Tibial artery (tissue), 4 donors: ENCODE measurements around the gene TMEM9.

Experiments used
- DNase-seq, 2 donors: peaks; one replicate each; pipeline ENCODE4 v3.0.0-alpha.2; 2019
- H3K27ac ChIP-seq, 2 donors: fragments of 200-600 bp; sonication (generic) in 1 of 2; 1 replicate in 1 of 2; 2 replicates in 1 of 2; pipeline ENCODE4 v1.5.1; 2018 to 2019; ENCODE audit warnings: mild to moderate bottlenecking in 1 of 2
- H3K27me3 ChIP-seq, 2 donors: fragments of 200-600 bp; sonication (generic) in 1 of 2; one replicate each; pipeline versions ENCODE4 v1.5.1 to v1.6.0; 2016 to 2019
- H3K36me3 ChIP-seq, 3 donors: fragments of 200-600 bp; sonication (generic) in 2 of 3; one replicate each; pipeline ENCODE4 v1.5.1; 2016 to 2019; ENCODE audit warnings: mild to moderate bottlenecking in 2 of 3
- H3K4me1 ChIP-seq, 4 donors: fragments of 200-600 bp; sonication (generic) in 2 of 4; 1 replicate in 3 of 4; 2 replicates in 1 of 4; pipeline ENCODE4 v1.5.1; 2016 to 2019
- H3K4me3 ChIP-seq, 2 donors: fragments of 200-600 bp; sonication (generic) in 1 of 2; 1 replicate in 1 of 2; 2 replicates in 1 of 2; pipeline ENCODE4 v1.5.1; 2018 to 2019; ENCODE audit warnings: mild to moderate bottlenecking in 2 of 2
- H3K9me3 ChIP-seq, 3 donors: fragments of 200-600 bp; sonication (generic) in 1 of 3; one replicate each; pipeline ENCODE4 v1.5.1; 2016 to 2019
- intact Hi-C: fragments of 100-400 bp; cut with DNase I; formaldehyde crosslinking; loops from one replicate; pipeline ENCODE4 v1.15.0; 2023; ENCODE audit warnings: low total_unique reads
- TF ChIP-seq, protein P1 (sequence below), 2 experiments: fragments of 200-600 bp in 1 of 2; fragments of 450-650 bp in 1 of 2; IDR thresholded peaks; one replicate each; pipeline ENCODE4 v1.5.1; 2017 to 2019; ENCODE audit warnings: antibody characterized with exemption in 2 of 2, mild to moderate bottlenecking in 1 of 2, moderate library complexity in 1 of 2

The TMEM9 gene

GRCh38 chr1:201149400-201149799 lies 4.9 kb downstream of the TMEM9 start:
- Histone ChIP-seq H3K36me3 (peaks cover 23 to 71% (median 65%) of the 10 kb centered on the region in 3 donors), H3K4me1 (peaks cover 0 to 18% (median 14%) of the 10 kb centered on the region in 4 donors), H3K27me3 (no peaks in the 10 kb centered on the region), H3K9me3 (no peaks in the 10 kb centered on the region), H3K4me3 (no peak overlapping the region), H3K27ac (no peak overlapping the region)
- TF ChIP-seq, protein P1, sequence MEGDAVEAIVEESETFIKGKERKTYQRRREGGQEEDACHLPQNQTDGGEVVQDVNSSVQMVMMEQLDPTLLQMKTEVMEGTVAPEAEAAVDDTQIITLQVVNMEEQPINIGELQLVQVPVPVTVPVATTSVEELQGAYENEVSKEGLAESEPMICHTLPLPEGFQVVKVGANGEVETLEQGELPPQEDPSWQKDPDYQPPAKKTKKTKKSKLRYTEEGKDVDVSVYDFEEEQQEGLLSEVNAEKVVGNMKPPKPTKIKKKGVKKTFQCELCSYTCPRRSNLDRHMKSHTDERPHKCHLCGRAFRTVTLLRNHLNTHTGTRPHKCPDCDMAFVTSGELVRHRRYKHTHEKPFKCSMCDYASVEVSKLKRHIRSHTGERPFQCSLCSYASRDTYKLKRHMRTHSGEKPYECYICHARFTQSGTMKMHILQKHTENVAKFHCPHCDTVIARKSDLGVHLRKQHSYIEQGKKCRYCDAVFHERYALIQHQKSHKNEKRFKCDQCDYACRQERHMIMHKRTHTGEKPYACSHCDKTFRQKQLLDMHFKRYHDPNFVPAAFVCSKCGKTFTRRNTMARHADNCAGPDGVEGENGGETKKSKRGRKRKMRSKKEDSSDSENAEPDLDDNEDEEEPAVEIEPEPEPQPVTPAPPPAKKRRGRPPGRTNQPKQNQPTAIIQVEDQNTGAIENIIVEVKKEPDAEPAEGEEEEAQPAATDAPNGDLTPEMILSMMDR (IDR thresholded peaks at IDR 0.05), result no peak
- intact Hi-C loops, result no loop called here
- no peak for DNase-seq

- Histone ChIP-seq H3K27ac (no peak overlapping the region), H3K4me3 (no peak overlapping the region), H3K9me3 (no peaks in the 10 kb centered on the region), H3K4me1 (peaks cover 0 to 17% (median 10%) of the 10 kb centered on the region in 4 donors), H3K27me3 (no peaks in the 10 kb centered on the region), H3K36me3 (peaks cover 31 to 89% (median 82%) of the 10 kb centered on the region in 3 donors)
- TF ChIP-seq, protein P1 (IDR thresholded peaks at IDR 0.05), result no peak
- intact Hi-C loops, result no loop called here
- DNase-seq, result peak in 1 of 2 donors; percentile 32
These were observed 6.8 kb downstream of the TMEM9 start for GRCh38 chr1:201147396-201148015.

DNA sequence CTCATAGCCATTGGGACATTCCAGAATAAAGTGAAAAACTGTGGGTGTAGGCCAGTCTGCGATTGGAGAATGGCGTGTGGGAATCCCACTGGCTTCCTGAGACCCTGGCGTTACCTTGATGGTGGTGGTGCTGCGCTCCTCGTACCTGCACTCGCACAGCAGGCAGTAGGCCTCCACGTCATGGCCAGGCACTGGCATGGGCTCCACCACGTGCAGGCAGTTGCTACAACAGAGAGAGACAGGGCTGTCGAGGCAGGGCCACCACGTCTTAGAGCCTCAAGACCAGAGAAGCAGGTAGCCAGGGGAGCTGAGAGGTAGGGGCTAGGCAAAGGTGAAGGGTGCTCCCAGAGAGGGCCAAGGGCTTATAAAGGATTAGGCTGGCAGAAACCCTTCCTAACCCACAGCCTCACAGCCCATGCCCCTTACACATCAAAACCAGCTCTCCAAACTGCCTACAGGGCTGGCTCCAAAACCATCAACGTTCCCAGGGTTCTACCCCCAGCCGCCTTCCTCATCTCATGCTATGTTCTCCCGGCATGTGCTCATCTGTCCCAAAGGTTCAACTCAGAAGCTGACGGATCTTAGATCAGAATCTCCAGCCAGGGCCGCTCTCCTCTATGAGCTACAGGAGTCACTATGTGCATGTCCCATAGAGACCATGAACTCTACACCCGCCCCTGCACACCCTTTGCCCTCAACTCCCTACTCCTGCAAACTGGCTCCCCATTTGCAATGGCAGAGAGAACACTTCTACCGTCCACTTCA lies 7.5 kb downstream of the TMEM9 start:
- intact Hi-C loops, result no loop called here
- no peak overlapping the region for H3K4me3 ChIP-seq
- peak in 1 of 2 donors; percentile 51 for DNase-seq
- no peaks in the 10 kb centered on the region for H3K27me3 ChIP-seq
- no peaks in the 10 kb centered on the region for H3K9me3 ChIP-seq
- peaks cover 31 to 96% (median 83%) of the 10 kb centered on the region in 3 donors for H3K36me3 ChIP-seq
- TF ChIP-seq, protein P1 (IDR thresholded peaks at IDR 0.05), result no peak
- peaks cover 0 to 24% (median 14%) of the 10 kb centered on the region in 4 donors for H3K4me1 ChIP-seq
- H3K27ac ChIP-seq, result no peak overlapping the region

DNA sequence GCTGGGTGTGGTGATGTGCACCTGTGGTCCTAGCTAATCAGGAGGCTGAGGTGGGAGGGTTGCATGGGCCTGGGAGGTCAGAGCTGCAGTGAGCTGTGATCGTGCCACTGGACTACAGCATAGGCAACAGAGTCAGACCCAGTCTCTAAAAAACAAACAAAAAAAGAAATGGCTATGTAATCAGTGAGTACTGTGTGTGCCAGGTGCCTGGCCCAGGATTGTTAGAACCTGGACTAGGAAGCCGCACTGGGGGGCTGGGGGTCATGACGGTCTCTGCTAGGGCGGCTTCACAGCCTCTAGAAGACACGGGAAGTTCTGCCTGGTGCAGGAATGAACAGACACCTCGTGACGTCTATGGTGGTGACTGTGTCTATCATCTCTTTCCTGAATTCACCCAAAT lies 8.5 kb downstream of the TMEM9 start:
- H3K36me3 ChIP-seq, result peaks cover 24 to 97% (median 85%) of the 10 kb centered on the region in 3 donors
- H3K4me1 ChIP-seq, result peaks cover 0 to 24% (median 14%) of the 10 kb centered on the region in 4 donors
- no peak for DNase-seq
- H3K9me3 ChIP-seq, result no peaks in the 10 kb centered on the region
- no peaks in the 10 kb centered on the region for H3K27me3 ChIP-seq
- H3K4me3 ChIP-seq, result no peak overlapping the region
- intact Hi-C loops, result no loop called here
- TF ChIP-seq, protein P1 (IDR thresholded peaks at IDR 0.05), result no peak
- no peak overlapping the region for H3K27ac ChIP-seq

GRCh38 chr1:201145132-201145531 lies 9.1 kb downstream of the TMEM9 start:
- peaks cover 24 to 98% (median 84%) of the 10 kb centered on the region in 3 donors for H3K36me3 ChIP-seq
- H3K9me3 ChIP-seq, result no peaks in the 10 kb centered on the region
- H3K4me3 ChIP-seq, result no peak overlapping the region
- H3K4me1 ChIP-seq, result peaks cover 0 to 24% (median 14%) of the 10 kb centered on the region in 4 donors
- intact Hi-C loops, result no loop called here
- H3K27ac ChIP-seq, result no peak overlapping the region
- H3K27me3 ChIP-seq, result no peaks in the 10 kb centered on the region
- DNase-seq, result peak in 1 of 2 donors; percentile 17
- TF ChIP-seq, protein P1 (IDR thresholded peaks at IDR 0.05), result no peak
